Measurements from ENCODE around the gene POP5. TPM values are rescaled to one million over a fixed set of nuclear protein-coding genes. Genes with fewer than 3 reads are reported as not detected.

POP5 gene, protein sequence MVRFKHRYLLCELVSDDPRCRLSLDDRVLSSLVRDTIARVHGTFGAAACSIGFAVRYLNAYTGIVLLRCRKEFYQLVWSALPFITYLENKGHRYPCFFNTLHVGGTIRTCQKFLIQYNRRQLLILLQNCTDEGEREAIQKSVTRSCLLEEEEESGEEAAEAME
- 26.3 and 29.8 TPM in 2 replicates for total RNA-seq

DNA sequence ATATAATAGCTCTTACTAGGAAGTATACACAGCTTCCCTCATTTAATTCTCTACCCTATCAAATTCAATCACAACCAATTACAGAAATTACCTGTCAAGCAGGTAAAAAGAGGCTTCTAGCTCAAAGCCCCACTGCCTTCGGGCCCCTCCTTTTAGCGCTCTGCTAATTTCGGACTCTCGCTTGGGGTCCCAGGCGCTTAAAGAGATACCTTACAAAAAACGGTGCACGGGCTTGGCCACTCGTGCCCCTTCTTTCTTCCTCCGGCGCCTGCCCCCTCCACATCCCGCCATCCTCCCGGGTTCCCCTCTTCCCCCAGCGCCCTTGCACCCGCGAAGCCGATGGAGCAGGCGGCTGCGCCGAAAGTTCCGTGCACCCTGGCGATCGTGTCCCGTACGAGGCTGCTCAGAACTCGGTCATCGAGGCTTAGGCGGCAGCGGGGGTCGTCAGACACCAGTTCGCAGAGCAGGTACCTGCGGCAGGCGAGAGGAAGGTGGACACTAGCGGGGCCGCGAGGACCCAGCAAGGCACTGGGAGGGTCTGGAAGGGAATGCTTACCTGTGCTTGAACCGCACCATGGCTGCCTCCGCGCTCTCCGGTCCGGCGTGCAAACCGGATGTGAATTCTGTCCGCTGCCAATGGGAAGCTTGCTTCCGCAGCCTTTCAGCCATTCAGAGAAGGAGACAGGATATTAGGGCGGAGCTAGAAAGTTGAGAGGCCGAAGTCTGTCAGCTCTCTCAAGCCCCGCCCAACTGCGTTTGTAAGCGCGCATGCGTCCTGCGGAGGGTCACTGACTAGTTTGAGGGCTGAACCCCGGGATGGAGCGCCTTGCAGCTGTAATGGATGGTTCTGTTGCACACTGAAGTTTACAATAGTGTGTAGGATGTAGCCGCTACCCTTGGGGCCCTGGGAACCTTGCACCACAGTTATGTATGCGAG, at the start of gene POP5:
TSS of gene POP5 (minus strand) at position 616 of the 937 bp plus-strand sequence. CDS start at position 576, 40 bp downstream.

DNA sequence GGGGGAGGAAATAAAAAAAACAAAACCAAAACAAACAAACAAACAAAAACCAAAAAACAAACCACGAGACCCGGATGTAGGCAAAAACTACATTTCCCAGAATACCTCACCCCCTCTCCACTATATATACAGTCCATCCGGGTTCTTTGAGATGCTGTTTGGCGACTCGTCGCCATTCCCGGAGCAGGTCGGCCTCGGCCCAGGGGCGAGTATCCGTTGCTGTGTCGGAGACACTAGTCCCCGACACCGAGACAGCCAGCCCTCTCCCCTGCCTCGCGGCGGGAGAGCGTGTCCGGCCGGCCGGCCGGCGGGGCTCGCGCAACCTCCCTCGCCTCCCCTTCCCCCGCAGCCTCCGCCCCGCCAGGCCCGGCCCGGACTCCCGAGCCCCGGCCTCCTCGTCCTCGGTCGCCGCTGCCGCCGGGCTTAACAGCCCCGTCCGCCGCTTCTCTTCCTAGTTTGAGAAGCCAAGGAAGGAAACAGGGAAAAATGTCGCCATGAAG, 46.9 kb downstream of the POP5 start, which contains the start of gene RNF10:
TSS of gene RNF10 (plus strand) at position 154 of the 500 bp plus-strand sequence. CDS start 456 bp downstream, outside the sequence.

DNA sequence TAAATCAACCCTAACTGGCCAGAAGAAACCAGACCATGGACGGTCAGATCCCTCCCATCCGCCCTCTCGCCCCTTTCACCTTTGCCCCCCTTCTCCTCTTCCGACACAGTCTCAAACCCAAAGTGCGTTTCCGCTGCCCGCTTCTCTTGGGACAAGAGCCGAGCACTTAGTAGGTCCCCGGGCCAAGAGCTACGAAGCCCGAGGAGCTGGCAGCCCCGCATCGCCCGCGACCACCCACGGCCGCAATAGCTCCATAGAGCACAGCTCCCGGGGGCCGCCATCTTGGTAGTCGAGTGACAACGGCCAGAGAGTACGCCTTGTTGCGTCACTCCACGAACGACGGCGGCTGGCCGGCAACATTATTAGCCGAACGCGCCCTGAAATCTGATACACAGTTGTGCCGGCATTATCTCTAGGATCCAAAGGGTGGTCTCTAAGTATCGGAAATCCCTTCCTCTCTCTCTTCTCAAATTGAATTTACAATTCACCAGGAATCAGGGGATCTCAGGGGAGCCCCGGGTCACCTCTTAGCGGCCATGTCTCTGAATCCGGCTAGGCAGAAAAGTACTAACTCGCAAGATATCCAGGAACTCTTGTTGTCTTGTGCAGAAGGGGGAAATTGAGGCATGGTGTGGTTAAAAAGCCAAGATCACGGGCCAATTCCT, 52.2 kb downstream of the POP5 start, which contains the start of gene COQ5:
TSS of gene COQ5 (minus strand) at position 298 of the 665 bp plus-strand sequence. CDS start at position 281, 17 bp downstream.

Other genes with a start within 250 kb of the POP5 start
- gene MSI1, start 212.2 kb downstream of the POP5 start, total RNA-seq: not detected in 2 replicates
- 360 and 401 TPM in 2 replicates for gene COX6A1, start 143.3 kb downstream of the POP5 start, total RNA-seq
- gene TRIAP1, start 135.0 kb downstream of the POP5 start, total RNA-seq: 36.3 and 41.5 TPM in 2 replicates
- gene GATC, start 135.0 kb downstream of the POP5 start, total RNA-seq: 16.3 and 19.2 TPM in 2 replicates
- 56.5 and 77.6 TPM in 2 replicates for gene SRSF9, start 111.7 kb downstream of the POP5 start, total RNA-seq
- 221 and 450 TPM in 2 replicates for gene DYNLL1, start 85.3 kb downstream of the POP5 start, total RNA-seq
- gene COQ5, start 52.2 kb downstream of the POP5 start, total RNA-seq: 24.6 and 27.4 TPM in 2 replicates
- 115 and 123 TPM in 2 replicates for gene RNF10, start 47.0 kb downstream of the POP5 start, total RNA-seq
- 0.82 and 4.2 TPM in 2 replicates for gene CABP1, start 59.2 kb upstream of the POP5 start, total RNA-seq
- 52.5 and 61.4 TPM in 2 replicates for gene MLEC, start 105.7 kb upstream of the POP5 start, total RNA-seq
- 16.8 and 19.5 TPM in 2 replicates for gene UNC119B, start 129.1 kb upstream of the POP5 start, total RNA-seq
- gene ACADS, start 144.4 kb upstream of the POP5 start, total RNA-seq: 13.9 and 15.2 TPM in 2 replicates

Measured in pericardium fibroblast (primary cell).